ENCODE data around the gene KISS1R.

DNA sequence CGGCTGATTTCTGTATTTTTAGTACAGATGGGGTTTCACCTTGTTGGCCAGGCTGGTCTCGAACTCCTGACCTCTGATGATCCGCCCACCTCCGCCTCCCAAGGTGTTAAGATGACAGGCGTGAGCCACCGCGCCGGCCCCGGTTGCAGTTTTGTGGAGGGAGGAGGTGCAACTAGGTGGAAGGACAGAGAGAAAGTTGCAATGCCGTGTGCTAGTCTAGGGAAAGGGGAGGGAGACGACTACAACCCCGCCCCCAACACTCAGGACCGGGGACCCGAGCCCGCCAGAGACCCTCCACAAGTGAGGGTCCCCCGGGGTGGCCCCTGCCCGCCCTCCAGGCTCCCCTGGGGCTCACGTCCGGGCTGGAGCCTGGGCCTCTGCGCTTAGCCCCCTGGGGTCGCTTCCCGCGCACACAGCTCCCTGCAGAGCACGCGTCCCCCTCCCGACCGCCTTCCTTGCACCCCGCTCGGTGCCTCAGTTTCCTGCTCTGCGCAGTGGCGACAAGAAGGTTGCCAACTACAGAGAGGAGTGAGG lies 7.5 kb downstream of the KISS1R start:
- TF ChIP-seq EZH2 (IDR thresholded peaks at IDR 0.05), result no peak
- TF ChIP-seq POLR2AphosphoS5 (IDR thresholded peaks at IDR 0.05; ENCODE audit: borderline replicate concordance, low read depth, low read length), result no peak

Measured in SK-N-MC (cell line).